Esophagus (tissue), 2 donors: ENCODE results near the gene CEP104. TPM values are rescaled to one million over a fixed set of nuclear protein-coding genes. Genes with fewer than 3 reads are reported as not detected.

Source experiments
- polyA plus RNA-seq, 2 donors: library from polyadenylated mRNA; stranded (reverse); fragments of 200-250 nt; gene quantifications; one replicate each; pipeline ENCODE4 v1.2.3, GENCODE V29; 2013
- donor health status: healthy with polysubstance abuse.
- donor health status: Bipolar disorder and iron deficiency.

The CEP104 gene
- polyA plus RNA-seq, 2 donors, result 6.6 to 7.0 TPM

Other genes with a start within 250 kb of the CEP104 start
- gene MEGF6, start 245.7 kb downstream of the CEP104 start, polyA plus RNA-seq, result 10 to 100 TPM; 11.8 to 23.7 TPM
- 10 to 100 TPM; 20.1 to 32.8 TPM for gene TPRG1L, start 232.2 kb downstream of the CEP104 start, polyA plus RNA-seq
- gene WRAP73, start 207.1 kb downstream of the CEP104 start, polyA plus RNA-seq, result 10 to 100 TPM; 13.6 to 16.4 TPM
- 1 to 10 TPM; 3.5 to 6.0 TPM for gene TP73, start 204.7 kb downstream of the CEP104 start, polyA plus RNA-seq
- gene CCDC27, start 104.8 kb downstream of the CEP104 start, polyA plus RNA-seq, result not detected
- gene SMIM1, start 84.5 kb downstream of the CEP104 start, polyA plus RNA-seq, result 1 to 10 TPM; 1.1 to 1.9 TPM
- gene LRRC47, start 60.7 kb downstream of the CEP104 start, polyA plus RNA-seq, result 10 to 100 TPM; 10.4 to 17.8 TPM
- 1 to 10 TPM; 1.9 to 2.3 TPM for gene DFFB, start 265 bp upstream of the CEP104 start, polyA plus RNA-seq
- 10 to 100 TPM; 10.7 to 11.6 TPM for gene C1orf174, start 43.1 kb upstream of the CEP104 start, polyA plus RNA-seq